T-helper 2 cell treated with Interferon-gamma antibody and Interleukin-4, amounts not matched to agents 5 μg/mL and 100 μg/mL, for 36 hours (primary cell): ENCODE measurements around the gene CDSN.
"Not testable (repeated sequence)": the region's sequence is repeated elsewhere in the genome, so short reads cannot be mapped to it uniquely, and the experiment has no call there.

ENCODE experiments used
- DNase-seq: peaks from one replicate; pipeline ENCODE4 v3.0.0; 2021; ENCODE audit warnings: low spot score
- H3K27ac Mint-ChIP-seq: one replicate; pipeline ENCODE4 v1.8.0; 2021; ENCODE audit warnings: mild to moderate bottlenecking, mixed read lengths
- H3K27me3 Mint-ChIP-seq: one replicate; pipeline ENCODE4 v1.8.0; 2021; ENCODE audit warnings: low read depth, mixed read lengths
- H3K36me3 Mint-ChIP-seq: one replicate; pipeline ENCODE4 v1.8.0; 2021; ENCODE audit warnings: low read depth, mixed read lengths
- H3K4me1 Mint-ChIP-seq: one replicate; pipeline ENCODE4 v1.8.0; 2021; ENCODE audit warnings: low read depth, mixed read lengths
- H3K4me3 Mint-ChIP-seq: one replicate; pipeline ENCODE4 v1.8.0; 2022; ENCODE audit warnings: mild to moderate bottlenecking, moderate library complexity, mixed read lengths
- H3K9me3 Mint-ChIP-seq: one replicate; pipeline ENCODE4 v1.8.0; 2021; ENCODE audit warnings: mixed read lengths

CDSN gene

DNA sequence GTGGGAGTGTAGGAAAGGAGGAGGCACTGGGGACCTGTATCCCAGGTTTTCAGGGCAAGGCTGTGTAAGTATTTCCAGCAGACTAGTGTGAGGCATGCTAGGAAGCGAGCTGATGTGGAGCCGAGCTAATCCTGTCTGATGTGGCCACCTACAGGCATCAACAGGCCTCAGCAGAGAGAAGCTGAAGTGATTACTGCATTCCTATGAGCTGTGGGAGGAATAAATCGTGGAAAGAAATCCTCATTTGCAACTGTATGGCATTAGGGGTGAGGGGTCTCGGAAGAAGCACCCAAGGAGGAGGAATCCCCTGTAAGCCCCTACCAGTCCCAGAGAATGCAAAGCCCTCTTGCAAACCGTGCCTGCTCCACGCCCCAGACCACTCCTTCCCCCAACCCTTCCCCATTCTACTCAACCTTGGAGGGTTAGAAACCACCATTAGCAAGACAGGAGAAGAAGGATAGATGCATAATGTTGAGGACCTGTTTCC, 49.5 kb downstream of the CDSN start:
- no peak for DNase-seq
- no peak overlapping the region for H3K4me3 Mint-ChIP-seq
- no peak overlapping the region for H3K27ac Mint-ChIP-seq
- no peaks in the 10 kb centered on the region for H3K9me3 Mint-ChIP-seq
- peaks cover 8% of the 10 kb centered on the region for H3K27me3 Mint-ChIP-seq
- no peaks in the 10 kb centered on the region for H3K36me3 Mint-ChIP-seq
- H3K4me1 Mint-ChIP-seq: no peaks in the 10 kb centered on the region

- Mint-ChIP-seq H3K9me3 (no peaks in the 10 kb centered on the region), H3K4me1 (no peaks in the 10 kb centered on the region), H3K27me3 (peaks cover 8% of the 10 kb centered on the region), H3K27ac (no peak overlapping the region), H3K36me3 (no peaks in the 10 kb centered on the region), H3K4me3 (no peak overlapping the region)
- peak; percentile 59 for DNase-seq
These were observed 51.4 kb downstream of the CDSN start for GRCh38 chr6:31068669-31069340.

GRCh38 chr6:31067891-31068668, 52.2 kb downstream of the CDSN start:
- H3K27me3 Mint-ChIP-seq: peaks cover 10% of the 10 kb centered on the region
- H3K4me1 Mint-ChIP-seq, H3K4me3 Mint-ChIP-seq: not testable (repeated sequence)

DNA sequence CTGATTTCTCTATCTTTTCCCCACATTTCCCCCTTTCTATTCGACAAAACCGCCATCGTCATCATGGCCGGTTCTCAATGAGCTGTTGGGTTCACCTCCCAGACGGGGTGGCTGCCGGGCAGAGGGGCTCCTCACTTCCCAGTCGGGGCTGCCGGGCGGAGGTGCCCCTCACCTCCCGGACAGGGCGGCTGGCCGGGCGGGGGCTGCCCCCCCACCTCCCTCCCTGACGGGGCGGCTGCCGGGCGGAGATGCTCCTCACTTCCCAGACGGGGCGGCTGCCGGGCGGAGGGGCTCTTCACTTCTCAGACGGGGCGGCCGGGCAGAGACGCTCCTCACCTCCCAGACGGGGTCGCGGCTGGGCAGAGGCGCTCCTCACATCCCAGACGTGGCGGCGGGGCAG, 53.2 kb downstream of the CDSN start:
- H3K4me3 Mint-ChIP-seq, DNase-seq, H3K36me3 Mint-ChIP-seq, H3K4me1 Mint-ChIP-seq, H3K27ac Mint-ChIP-seq, H3K9me3 Mint-ChIP-seq: not testable (repeated sequence)
- peaks cover 14% of the 10 kb centered on the region for H3K27me3 Mint-ChIP-seq

More at GRCh38 chr6:31067891-31068668, 52.2 kb downstream of the CDSN start:
- H3K9me3 Mint-ChIP-seq, H3K36me3 Mint-ChIP-seq, H3K27ac Mint-ChIP-seq, DNase-seq: not testable (repeated sequence)

DNA sequence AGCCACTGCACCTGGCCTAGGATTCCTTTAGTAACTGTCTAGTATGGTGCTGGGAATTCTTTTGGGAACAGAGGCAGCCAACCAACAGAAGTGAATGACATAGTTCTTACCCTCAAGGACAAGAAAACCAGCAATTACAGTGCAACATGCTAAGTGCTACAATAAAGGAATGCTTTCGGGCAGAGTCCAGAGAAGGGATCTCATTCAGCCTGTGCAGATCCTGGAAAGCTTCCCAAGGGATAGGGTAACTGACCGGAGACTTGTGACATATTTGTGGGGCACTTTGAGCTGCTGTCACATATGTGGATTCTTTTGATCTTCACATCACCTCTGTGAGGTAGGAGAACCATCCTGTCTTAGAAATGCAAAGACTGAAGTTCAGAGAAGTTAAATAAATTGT, 54.7 kb downstream of the CDSN start:
- H3K4me3 Mint-ChIP-seq: no peak overlapping the region
- H3K27me3 Mint-ChIP-seq: peaks cover 12% of the 10 kb centered on the region
- no peak for DNase-seq
- H3K27ac Mint-ChIP-seq: no peak overlapping the region
- no peaks in the 10 kb centered on the region for H3K36me3 Mint-ChIP-seq
- no peaks in the 10 kb centered on the region for H3K4me1 Mint-ChIP-seq
- no peaks in the 10 kb centered on the region for H3K9me3 Mint-ChIP-seq
